Measurements from ENCODE around the gene KRTAP20-3.

Gene KRTAP20-3

DNA sequence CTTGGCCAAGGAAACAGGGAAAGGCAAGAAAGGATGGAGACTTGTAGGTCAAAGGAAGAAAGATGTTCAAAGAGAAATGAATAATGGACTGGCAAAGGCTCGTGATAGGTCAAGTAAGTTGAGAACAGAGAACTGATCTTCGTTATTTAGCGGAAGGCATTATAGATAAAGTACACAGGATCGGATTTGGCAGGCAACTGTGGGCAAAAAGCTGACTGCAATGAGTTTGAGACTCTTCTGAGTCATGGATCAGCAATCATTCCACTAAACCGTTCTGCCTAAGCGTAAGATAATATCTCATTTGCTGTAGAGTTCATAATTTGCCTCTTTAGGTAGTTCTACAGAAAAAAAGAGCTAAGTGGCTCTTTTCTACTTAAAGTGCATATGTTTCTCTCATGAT lies 41.8 kb downstream of the KRTAP20-3 start:
- DNase-seq (ENCODE audit: low spot score) = no peak

DNA sequence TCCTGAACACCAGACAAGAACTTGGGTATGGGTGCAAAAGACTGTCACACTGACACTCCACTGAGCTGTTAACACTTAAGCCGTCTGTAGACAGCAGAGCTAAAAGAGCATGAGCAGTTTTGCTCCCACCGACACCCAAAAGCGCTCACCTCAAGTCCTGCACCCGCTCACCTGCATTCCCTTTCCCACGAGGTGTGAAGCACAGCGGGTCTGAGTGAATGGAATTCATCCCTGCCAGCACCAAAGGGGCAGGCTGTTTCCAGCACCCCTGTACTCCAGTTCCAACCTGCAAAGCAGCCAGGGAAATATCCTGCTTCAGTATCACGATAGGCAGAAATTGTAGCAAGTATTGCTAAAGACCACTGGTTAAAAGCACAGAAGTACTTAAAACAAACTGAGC lies 47.2 kb downstream of the KRTAP20-3 start:
- DNase-seq (ENCODE audit: low spot score) = no peak

Measured in hepatic stellate cell (primary cell).